Fibroblast of skin of right biceps (primary cell): Measurements from ENCODE around the gene TBC1D25.

ENCODE experiments used
- DNase-seq: peaks from one replicate; pipeline ENCODE4 v3.0.0-alpha.2; 2013

TBC1D25 gene

GRCh38 chrX:48606091-48606490 lies 66.6 kb downstream of the TBC1D25 start:
- DNase-seq: no peak

- no peak for DNase-seq
These were observed 72.2 kb downstream of the TBC1D25 start for GRCh38 chrX:48611703-48612102.
